Osteocyte (in vitro differentiated cells): Measurements from ENCODE around the gene ANKRD44. TPM values are rescaled to one million over a fixed set of nuclear protein-coding genes. Genes with fewer than 3 reads are reported as not detected.

Experiments
- DNase-seq: peaks from one replicate; pipeline ENCODE4 v3.0.0; 2021; ENCODE audit warnings: mixed read lengths; ENCODE audit not compliant: unreplicated experiment; ENCODE audit errors: extremely low spot score
- H3K27ac Mint-ChIP-seq: one replicate; pipeline ENCODE4 v1.8.0; 2021; ENCODE audit warnings: mild to moderate bottlenecking, mixed read lengths; ENCODE audit not compliant: unreplicated experiment
- H3K27me3 Mint-ChIP-seq: one replicate; pipeline ENCODE4 v1.8.0; 2021; ENCODE audit warnings: mixed read lengths; ENCODE audit not compliant: unreplicated experiment
- H3K36me3 Mint-ChIP-seq: one replicate; pipeline ENCODE4 v1.8.0; 2021; ENCODE audit warnings: mixed read lengths; ENCODE audit not compliant: unreplicated experiment
- H3K4me1 Mint-ChIP-seq: one replicate; pipeline ENCODE4 v1.8.0; 2021; ENCODE audit warnings: mixed read lengths; ENCODE audit not compliant: unreplicated experiment
- H3K4me3 Mint-ChIP-seq: one replicate; pipeline ENCODE4 v1.8.0; 2021; ENCODE audit warnings: mild to moderate bottlenecking, moderate library complexity, mixed read lengths; ENCODE audit not compliant: unreplicated experiment
- H3K9me3 Mint-ChIP-seq: one replicate; pipeline ENCODE4 v1.8.0; 2021; ENCODE audit warnings: mixed read lengths; ENCODE audit not compliant: unreplicated experiment
- total RNA-seq: library from RNA; stranded (reverse); gene quantifications from 2 replicates; pipeline ENCODE4 v1.2.1, GENCODE V29; 2021
- TF ChIP-seq, protein P1 (sequence below): fragments of 200-600 bp; sonication (generic); IDR thresholded peaks from 2 replicates; pipeline ENCODE4 v1.5.0; 2021; ENCODE audit warnings: antibody characterized with exemption, mild to moderate bottlenecking, moderate library complexity

Gene ANKRD44
- total RNA-seq, 1 donor from 2014 or later, result 16.6 TPM

DNA sequence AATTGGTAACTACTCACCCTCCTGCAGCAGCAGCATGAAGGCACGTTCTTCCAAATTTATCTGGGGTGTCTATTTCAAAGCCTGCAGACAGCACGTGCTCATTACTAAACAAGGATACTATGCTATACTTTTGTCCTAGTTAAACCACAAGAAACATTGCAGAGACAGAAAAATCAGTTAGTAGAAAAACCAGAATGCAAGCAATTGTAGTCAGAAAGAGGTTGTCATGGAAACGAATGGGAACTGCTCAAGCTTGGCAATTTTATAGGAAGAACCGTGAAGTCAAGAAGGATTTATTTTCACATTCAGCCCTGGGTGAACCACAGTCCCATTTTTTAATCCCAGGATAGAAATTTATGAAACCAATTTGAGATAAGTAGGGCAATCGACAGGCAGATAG is 221.9 kb downstream of the ANKRD44 start:
- no peak for DNase-seq
- Mint-ChIP-seq H3K4me3 (no peak overlapping the region), H3K4me1 (peaks cover 12% of the 10 kb centered on the region), H3K9me3 (no peaks in the 10 kb centered on the region), H3K36me3 (peaks cover 3% of the 10 kb centered on the region), H3K27me3 (no peaks in the 10 kb centered on the region), H3K27ac (no peak overlapping the region)
- TF ChIP-seq, protein P1, sequence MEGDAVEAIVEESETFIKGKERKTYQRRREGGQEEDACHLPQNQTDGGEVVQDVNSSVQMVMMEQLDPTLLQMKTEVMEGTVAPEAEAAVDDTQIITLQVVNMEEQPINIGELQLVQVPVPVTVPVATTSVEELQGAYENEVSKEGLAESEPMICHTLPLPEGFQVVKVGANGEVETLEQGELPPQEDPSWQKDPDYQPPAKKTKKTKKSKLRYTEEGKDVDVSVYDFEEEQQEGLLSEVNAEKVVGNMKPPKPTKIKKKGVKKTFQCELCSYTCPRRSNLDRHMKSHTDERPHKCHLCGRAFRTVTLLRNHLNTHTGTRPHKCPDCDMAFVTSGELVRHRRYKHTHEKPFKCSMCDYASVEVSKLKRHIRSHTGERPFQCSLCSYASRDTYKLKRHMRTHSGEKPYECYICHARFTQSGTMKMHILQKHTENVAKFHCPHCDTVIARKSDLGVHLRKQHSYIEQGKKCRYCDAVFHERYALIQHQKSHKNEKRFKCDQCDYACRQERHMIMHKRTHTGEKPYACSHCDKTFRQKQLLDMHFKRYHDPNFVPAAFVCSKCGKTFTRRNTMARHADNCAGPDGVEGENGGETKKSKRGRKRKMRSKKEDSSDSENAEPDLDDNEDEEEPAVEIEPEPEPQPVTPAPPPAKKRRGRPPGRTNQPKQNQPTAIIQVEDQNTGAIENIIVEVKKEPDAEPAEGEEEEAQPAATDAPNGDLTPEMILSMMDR, result no peak

GRCh38 chr2:197086500-197086899 is 224.1 kb downstream of the ANKRD44 start:
- Mint-ChIP-seq H3K9me3 (no peaks in the 10 kb centered on the region), H3K4me3 (no peak overlapping the region), H3K27me3 (no peaks in the 10 kb centered on the region), H3K27ac (no peak overlapping the region), H3K36me3 (peaks cover 7% of the 10 kb centered on the region), H3K4me1 (no peaks in the 10 kb centered on the region)
- TF ChIP-seq, protein P1, result no peak
- DNase-seq, result no peak

DNA sequence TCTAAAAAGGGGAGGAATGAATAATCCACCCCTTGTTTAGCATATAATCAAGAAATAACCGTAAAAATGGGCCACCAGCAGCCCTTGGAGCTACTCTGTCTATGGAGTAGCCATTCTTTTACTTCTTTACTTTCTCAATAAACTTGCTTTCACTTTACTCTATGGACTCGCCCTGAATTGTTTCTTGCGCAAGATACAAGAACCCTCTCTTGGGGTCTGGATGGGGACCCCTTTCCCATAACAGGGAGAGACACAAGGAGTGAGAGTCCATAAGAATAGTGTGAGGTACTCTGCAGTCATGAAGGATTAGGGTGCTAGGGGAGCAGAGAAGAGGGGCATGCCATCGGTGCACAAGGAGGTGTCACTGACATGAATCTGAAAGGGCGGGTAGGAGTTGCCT is 224.9 kb downstream of the ANKRD44 start:
- peaks cover 10% of the 10 kb centered on the region for H3K36me3 Mint-ChIP-seq
- no peak overlapping the region for H3K4me3 Mint-ChIP-seq
- H3K4me1 Mint-ChIP-seq, result no peaks in the 10 kb centered on the region
- no peak for DNase-seq
- H3K27me3 Mint-ChIP-seq, result no peaks in the 10 kb centered on the region
- no peak overlapping the region for H3K27ac Mint-ChIP-seq
- H3K9me3 Mint-ChIP-seq, result no peaks in the 10 kb centered on the region
- TF ChIP-seq, protein P1, result no peak

GRCh38 chr2:197081294-197081693 is 229.3 kb downstream of the ANKRD44 start:
- Mint-ChIP-seq H3K27ac (no peak overlapping the region), H3K36me3 (peaks cover 13% of the 10 kb centered on the region), H3K4me1 (peaks cover 24% of the 10 kb centered on the region), H3K4me3 (no peak overlapping the region), H3K9me3 (peaks cover 5% of the 10 kb centered on the region), H3K27me3 (no peaks in the 10 kb centered on the region)
- no peak for DNase-seq
- TF ChIP-seq, protein P1, result no peak

DNA sequence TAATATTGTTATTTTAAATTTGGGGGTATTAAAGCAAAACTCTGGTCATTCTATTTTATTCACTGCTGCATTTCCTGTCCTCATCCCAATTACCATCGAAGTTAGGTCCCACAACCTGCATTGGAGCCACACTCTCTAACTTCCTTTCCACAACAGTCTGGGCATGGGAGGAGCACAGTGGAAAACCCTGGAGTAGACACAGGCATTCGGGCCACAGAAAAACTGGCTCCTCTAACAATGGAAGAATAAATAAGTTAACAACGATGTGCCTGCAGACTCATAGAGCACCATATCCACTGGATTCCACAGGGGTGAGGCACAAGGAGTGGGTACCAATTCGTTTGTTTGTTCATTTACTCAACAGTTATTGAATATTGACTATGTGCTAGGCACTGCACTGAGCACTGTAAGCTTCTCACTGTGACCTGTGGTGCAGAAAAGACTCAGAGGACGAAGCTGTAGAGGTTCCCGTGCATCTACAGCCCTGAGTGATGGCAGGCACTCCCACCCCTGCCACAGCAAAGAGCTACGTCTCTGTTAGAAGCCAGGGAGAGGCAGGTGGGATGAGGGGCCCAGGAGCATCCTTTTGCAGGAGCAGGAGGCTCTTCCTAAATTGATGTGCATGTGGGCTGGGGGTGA is 229.9 kb downstream of the ANKRD44 start:
- DNase-seq, result no peak
- H3K4me1 Mint-ChIP-seq, result peaks cover 27% of the 10 kb centered on the region
- no peaks in the 10 kb centered on the region for H3K27me3 Mint-ChIP-seq
- TF ChIP-seq, protein P1, result no peak
- peaks cover 13% of the 10 kb centered on the region for H3K36me3 Mint-ChIP-seq
- H3K9me3 Mint-ChIP-seq, result peaks cover 5% of the 10 kb centered on the region
- H3K4me3 Mint-ChIP-seq, result no peak overlapping the region
- no peak overlapping the region for H3K27ac Mint-ChIP-seq
